HG03108 (cell line): Measurements from ENCODE around the gene TMOD2.

Source experiments
- ATAC-seq: cut with Tn5 transposase; IDR thresholded peaks from one replicate; pipeline ENCODE4 v1.9.1; 2021; ENCODE audit warnings: moderate library complexity; ENCODE audit not compliant: unreplicated experiment

TMOD2 gene

GRCh38 chr15:51848811-51849210 lies 97.4 kb downstream of the TMOD2 start:
- no peak for ATAC-seq

- no peak for ATAC-seq
Observed at GRCh38 chr15:51849860-51850259, 98.5 kb downstream of the TMOD2 start.

GRCh38 chr15:51853998-51854397 lies 102.6 kb downstream of the TMOD2 start:
- ATAC-seq: no peak

DNA sequence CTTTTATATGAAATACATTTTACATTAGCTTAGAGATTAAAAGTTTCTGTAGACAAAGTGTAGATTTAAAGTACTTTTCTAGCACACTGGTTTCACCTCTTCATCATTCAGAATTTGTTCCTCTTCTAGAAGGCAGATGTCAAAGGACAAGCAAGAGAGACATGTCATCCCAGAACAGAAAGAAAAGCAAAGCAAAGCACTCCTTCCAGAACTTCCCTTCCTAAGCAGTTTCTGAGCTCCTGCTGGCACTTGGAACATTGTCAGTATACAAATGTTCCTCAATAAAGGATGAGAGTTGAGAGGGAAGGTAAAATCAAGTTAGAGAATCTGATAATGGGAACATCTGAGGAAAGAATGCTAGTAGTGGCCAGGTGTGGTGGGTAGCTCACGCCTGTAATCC lies 104.2 kb downstream of the TMOD2 start:
- ATAC-seq: no peak

DNA sequence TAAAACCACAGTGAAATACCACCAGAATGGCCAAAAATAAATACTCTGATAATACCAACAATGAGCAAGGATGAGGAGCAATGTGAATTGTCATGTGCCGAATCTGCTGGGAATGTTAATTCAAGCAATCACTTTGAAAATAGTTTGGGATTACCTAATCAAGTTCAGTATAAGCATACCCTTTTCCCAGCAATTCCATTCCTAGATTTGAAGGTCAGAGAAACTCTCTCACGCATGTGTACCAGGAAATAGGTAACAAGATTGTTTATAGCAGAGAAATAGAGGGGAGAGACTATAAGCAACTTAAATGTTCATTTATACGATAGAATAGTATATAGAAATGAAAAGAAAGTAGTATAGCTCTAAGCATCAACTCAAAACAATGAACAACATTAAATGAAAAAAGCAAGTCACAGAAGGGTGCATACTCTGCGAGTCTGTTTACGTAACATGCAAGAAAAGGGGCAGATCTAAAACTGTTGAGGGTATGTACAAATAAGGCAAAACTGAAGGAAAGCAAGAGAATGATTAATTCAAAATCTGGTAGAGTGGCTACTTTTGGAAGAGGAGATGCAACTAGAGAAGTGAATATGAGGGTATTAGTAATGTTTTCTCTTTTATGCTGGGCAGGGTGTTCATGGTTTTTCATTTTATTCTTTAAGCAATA lies 105.5 kb downstream of the TMOD2 start:
- no peak for ATAC-seq

DNA sequence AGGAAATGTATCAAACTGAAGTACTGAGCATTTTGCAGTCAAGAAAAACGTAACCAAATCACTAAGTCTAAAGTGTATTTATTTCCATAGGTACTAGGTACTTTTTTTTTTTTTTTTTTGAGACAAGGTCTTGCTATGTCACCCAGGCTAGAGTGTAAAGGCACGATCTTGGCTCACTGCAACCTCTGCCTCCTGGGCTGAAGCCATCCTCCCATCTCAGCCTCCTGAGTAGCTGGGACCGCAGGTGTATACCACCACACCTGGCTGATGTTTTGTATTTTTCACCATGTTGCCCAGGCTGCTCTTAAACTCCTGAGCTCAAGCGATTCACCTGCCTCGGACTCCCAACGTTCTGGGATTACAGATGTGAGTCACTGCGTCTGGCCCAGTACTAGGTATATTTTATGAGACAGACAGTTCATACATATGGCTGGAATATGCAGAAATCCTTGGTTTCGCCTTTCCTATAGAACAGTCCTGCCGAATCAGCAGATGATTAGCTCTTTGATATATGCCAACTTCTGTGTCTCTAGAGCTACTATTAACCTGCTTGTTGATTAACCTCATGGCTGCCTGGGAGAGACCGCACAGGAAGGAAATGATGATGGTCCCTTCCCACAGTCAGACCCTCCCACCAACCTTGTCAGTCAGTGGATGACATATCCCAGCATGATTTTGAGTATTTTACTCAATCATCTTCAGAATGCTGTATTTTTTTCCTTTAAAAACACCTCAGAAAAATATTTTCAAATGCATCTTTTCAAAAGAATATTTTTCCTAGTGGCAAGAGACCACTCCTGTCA lies 110.4 kb downstream of the TMOD2 start:
- ATAC-seq: no peak

DNA sequence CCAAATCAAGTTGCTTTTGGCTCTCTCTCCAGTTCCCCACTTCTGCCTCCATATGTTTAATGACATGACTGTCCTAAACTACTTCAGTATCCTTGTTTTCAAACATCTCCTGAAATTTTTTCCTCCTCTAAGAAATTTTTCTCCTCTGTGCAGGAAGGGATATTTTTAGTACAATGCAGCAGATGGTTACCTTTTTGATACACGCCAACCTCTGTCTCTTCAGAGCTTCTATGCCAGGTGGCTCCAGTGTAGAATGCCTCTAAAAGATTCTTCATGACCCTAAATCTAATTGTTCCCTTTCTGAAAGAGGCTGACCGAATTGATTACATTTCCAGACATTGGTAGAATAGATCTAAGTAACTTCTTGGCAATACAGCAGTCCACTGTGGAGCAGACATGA lies 111.7 kb downstream of the TMOD2 start:
- ATAC-seq: no peak

DNA sequence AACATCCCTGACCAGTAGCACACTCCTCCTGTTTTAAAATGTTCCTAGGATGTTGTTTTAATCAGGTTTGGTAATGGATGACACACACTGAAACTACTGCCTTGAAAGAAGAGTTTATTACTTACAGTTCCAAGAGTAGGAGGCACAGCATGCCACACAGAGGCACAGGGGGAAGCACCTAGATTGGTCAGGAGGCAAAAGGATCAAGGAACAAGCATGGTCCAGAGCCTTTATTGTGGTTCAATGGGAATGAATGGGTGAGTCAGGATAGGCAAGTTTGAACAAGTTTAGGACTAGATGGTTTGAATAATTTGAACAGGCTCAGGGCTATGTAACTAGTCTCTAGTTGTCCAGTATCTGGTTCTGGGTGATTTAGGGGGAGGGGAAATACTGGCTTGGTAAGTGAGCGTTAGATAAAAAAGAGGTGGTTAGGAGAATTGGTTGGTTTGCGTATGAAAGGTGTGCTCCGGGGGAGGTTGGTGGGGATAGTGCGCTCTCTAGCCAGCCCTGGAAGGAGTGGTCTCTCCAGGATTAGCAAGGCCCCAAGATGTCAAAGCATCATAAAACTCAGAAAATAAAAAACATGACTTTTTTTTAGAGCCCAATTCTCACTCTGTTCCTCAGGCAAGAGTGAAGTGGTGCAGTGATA lies 113.1 kb downstream of the TMOD2 start:
- no peak for ATAC-seq

- ATAC-seq: no peak
Observed at GRCh38 chr15:51865317-51865716, 113.9 kb downstream of the TMOD2 start.
